Loucy (cell line): ENCODE results near the gene TEX10.

Experiments
- H2AFZ ChIP-seq: fragments of 200-600 bp; sonication (generic); 2 replicates; pipeline ENCODE4 v1.6.0; 2016; ENCODE audit warnings: antibody characterized with exemption, mild to moderate bottlenecking, low read length, moderate library complexity
- H3F3A ChIP-seq: fragments of 200-600 bp; 2 replicates; pipeline ENCODE4 v1.6.0; 2016; ENCODE audit warnings: antibody characterized with exemption, low read depth, mild to moderate bottlenecking
- H3K27me3 ChIP-seq: fragments of 200-600 bp; sonication (generic); 2 replicates; pipeline ENCODE4 v1.6.1; 2014; ENCODE audit warnings: low read length, mild to moderate bottlenecking; ENCODE audit not compliant: insufficient read depth, poor library complexity, severe bottlenecking
- H3K36me3 ChIP-seq: fragments of 200-600 bp; sonication (generic); 2 replicates; pipeline ENCODE4 v1.6.1; 2016; ENCODE audit warnings: low read length; ENCODE audit not compliant: insufficient read depth
- H3K4me1 ChIP-seq: fragments of 200-600 bp; sonication (generic); 2 replicates; pipeline ENCODE4 v1.5.1; 2014; ENCODE audit warnings: low read length, mild to moderate bottlenecking; ENCODE audit not compliant: insufficient read depth, poor library complexity, severe bottlenecking
- H3K4me2 ChIP-seq: fragments of 200-600 bp; sonication (generic); 2 replicates; pipeline ENCODE4 v1.6.0; 2014; ENCODE audit warnings: antibody characterized with exemption, low read length, low read depth, mild to moderate bottlenecking; ENCODE audit not compliant: poor library complexity, severe bottlenecking
- H3K4me3 ChIP-seq: fragments of 200-600 bp; sonication (generic); 2 replicates; pipeline ENCODE4 v1.5.1; 2014; ENCODE audit warnings: low read length, mild to moderate bottlenecking, mixed read lengths; ENCODE audit not compliant: poor library complexity, severe bottlenecking
- H3K79me2 ChIP-seq: fragments of 200-600 bp; sonication (generic); 2 replicates; pipeline ENCODE4 v1.6.1; 2014; ENCODE audit warnings: low read length; ENCODE audit not compliant: insufficient read depth
- H3K9ac ChIP-seq: fragments of 200-600 bp; sonication (generic); 2 replicates; pipeline ENCODE4 v1.6.0; 2014; ENCODE audit warnings: mild to moderate bottlenecking, low read depth, low read length, moderate library complexity; ENCODE audit not compliant: poor library complexity, severe bottlenecking
- H3K9me2 ChIP-seq: fragments of 200-600 bp; sonication (generic); replicated peaks from 2 replicates; pipeline ENCODE4 v1.6.1; 2016; ENCODE audit warnings: low read depth, low read length, mixed read lengths
- H3K9me3 ChIP-seq: fragments of 200-600 bp; sonication (generic); 2 replicates; pipeline ENCODE4 v1.6.1; 2014; ENCODE audit warnings: mild to moderate bottlenecking, antibody characterized with exemption, low read length, low read depth; ENCODE audit not compliant: insufficient read depth
- H4K20me1 ChIP-seq: fragments of 200-600 bp; sonication (generic); 2 replicates; pipeline ENCODE4 v1.6.0; 2014; ENCODE audit warnings: antibody characterized with exemption, low read length, mild to moderate bottlenecking; ENCODE audit not compliant: insufficient read depth, poor library complexity, severe bottlenecking
- EZH2phosphoT487 ChIP-seq: fragments of 200-600 bp; IDR thresholded peaks from 2 replicates; pipeline ENCODE4 v1.6.1; 2018; ENCODE audit warnings: antibody characterized with exemption, mild to moderate bottlenecking, moderate library complexity, borderline replicate concordance
- TF ChIP-seq, protein P1 (sequence below): fragments of 200-600 bp; sonication (generic); conservative IDR thresholded peaks from 2 replicates; pipeline ENCODE4 v1.5.1; 2014; ENCODE audit warnings: mild to moderate bottlenecking, antibody characterized with exemption, low read length

Gene TEX10

DNA sequence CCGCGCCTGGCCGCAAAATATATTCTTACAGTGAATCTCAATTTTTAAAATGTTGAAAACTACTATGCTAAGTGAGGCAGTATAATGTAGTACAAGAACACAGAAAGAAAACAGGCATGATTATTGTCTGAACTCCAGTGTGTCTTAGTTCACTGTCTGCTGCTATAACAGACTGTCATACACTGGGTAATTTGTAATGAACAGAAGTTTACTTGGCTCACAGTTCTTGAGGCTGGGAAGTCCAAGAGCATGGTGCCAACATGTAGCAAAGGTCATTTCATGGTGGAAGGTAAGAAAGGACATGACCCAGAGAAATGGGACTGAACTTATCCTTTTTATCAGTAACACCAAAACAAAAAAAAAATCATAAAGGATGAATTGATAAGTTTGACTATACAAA is 19.9 kb upstream of the TEX10 start:
- TF ChIP-seq, protein P1, sequence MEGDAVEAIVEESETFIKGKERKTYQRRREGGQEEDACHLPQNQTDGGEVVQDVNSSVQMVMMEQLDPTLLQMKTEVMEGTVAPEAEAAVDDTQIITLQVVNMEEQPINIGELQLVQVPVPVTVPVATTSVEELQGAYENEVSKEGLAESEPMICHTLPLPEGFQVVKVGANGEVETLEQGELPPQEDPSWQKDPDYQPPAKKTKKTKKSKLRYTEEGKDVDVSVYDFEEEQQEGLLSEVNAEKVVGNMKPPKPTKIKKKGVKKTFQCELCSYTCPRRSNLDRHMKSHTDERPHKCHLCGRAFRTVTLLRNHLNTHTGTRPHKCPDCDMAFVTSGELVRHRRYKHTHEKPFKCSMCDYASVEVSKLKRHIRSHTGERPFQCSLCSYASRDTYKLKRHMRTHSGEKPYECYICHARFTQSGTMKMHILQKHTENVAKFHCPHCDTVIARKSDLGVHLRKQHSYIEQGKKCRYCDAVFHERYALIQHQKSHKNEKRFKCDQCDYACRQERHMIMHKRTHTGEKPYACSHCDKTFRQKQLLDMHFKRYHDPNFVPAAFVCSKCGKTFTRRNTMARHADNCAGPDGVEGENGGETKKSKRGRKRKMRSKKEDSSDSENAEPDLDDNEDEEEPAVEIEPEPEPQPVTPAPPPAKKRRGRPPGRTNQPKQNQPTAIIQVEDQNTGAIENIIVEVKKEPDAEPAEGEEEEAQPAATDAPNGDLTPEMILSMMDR: no peak
- TF ChIP-seq EZH2phosphoT487: no peak
- Histone ChIP-seq H3K4me3 (no peak overlapping the region), H2AFZ (no peak overlapping the region), H3K9me3 (no peaks in the 10 kb centered on the region), H3K79me2 (no peaks in the 10 kb centered on the region), H4K20me1 (no peaks in the 10 kb centered on the region), H3K4me1 (no peaks in the 10 kb centered on the region), H3K27me3 (no peaks in the 10 kb centered on the region), H3K4me2 (no peak overlapping the region), H3F3A (no peaks in the 10 kb centered on the region), H3K9ac (no peak overlapping the region), H3K9me2 (no peaks in the 10 kb centered on the region), H3K36me3 (no peaks in the 10 kb centered on the region)

DNA sequence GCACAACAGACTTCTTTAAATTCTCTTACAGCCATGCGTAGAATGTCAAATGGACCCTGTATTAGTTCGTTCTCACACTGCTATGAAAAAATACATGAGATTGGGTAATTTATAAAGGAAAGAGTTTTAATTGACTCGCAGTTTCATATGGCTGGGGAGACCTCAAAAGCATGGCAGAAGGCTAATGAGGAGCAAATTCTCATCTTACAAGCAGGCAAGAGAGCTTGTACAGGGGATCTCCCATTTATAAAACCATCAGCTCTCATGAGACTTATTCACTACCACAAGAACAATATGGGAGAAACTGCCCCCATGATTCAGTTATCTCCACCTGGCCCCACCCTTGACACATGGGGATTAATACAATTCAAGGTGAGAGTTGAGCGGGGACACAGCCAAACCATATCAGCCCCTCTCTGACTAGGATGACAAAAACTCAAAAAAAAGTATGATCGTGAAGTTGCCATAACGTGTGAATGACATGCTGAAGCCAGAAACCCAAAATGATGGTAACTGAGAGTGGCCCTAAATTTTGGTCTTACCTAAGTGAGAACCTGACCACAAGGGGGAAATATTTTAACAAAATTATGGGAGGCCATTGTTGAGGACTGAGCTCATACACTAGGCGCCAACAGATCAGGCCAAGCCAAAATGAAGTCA is 17.5 kb upstream of the TEX10 start:
- no peaks in the 10 kb centered on the region for H4K20me1 ChIP-seq
- H3K27me3 ChIP-seq: no peaks in the 10 kb centered on the region
- no peaks in the 10 kb centered on the region for H3K9me2 ChIP-seq
- H2AFZ ChIP-seq: no peak overlapping the region
- no peaks in the 10 kb centered on the region for H3F3A ChIP-seq
- H3K79me2 ChIP-seq: no peaks in the 10 kb centered on the region
- no peak overlapping the region for H3K4me3 ChIP-seq
- H3K9me3 ChIP-seq: no peaks in the 10 kb centered on the region
- TF ChIP-seq, protein P1: 0 out of 2 replicates have a peak, but pooled peaks have one; percentile 9
- no peak for TF ChIP-seq EZH2phosphoT487
- no peak overlapping the region for H3K4me2 ChIP-seq
- H3K36me3 ChIP-seq: no peaks in the 10 kb centered on the region
- no peaks in the 10 kb centered on the region for H3K4me1 ChIP-seq
- no peak overlapping the region for H3K9ac ChIP-seq

DNA sequence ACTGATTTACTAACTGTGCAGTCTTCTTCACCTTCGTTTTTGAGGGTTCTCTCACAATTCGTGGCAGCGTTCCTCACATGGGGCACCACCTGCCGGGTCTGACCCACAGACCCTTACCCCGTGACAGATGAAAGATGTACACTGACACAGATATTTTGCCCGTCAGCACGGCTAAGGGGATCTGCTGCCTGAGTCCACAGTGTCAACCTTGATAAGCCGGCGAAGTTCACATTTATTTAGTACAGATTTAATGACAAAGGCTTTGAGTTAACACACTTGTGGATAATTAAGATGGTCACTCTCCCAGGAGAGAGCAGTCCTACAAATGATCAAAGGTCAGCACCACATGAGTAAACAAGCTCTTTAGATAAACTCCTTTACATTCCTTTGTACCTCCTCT is 15.9 kb upstream of the TEX10 start:
- H3K9me3 ChIP-seq: no peaks in the 10 kb centered on the region

More for the DNA sequence above, 15.9 kb upstream of the TEX10 start:
- no peak overlapping the region for H2AFZ ChIP-seq
- no peak overlapping the region for H3K9ac ChIP-seq
- H3K27me3 ChIP-seq: no peaks in the 10 kb centered on the region
- H4K20me1 ChIP-seq: no peaks in the 10 kb centered on the region
- no peaks in the 10 kb centered on the region for H3K4me1 ChIP-seq
- no peak overlapping the region for H3K4me3 ChIP-seq
- H3K79me2 ChIP-seq: no peaks in the 10 kb centered on the region
- no peak overlapping the region for H3K4me2 ChIP-seq
- TF ChIP-seq, protein P1: no peak
- TF ChIP-seq EZH2phosphoT487: no peak
- H3K9me2 ChIP-seq: no peaks in the 10 kb centered on the region
- no peaks in the 10 kb centered on the region for H3K36me3 ChIP-seq
- no peaks in the 10 kb centered on the region for H3F3A ChIP-seq
